Epithelial cell of esophagus (primary cell): ENCODE results near the gene MCF2L2.

Experiments
- DNase-seq: peaks from one replicate; pipeline ENCODE4 v3.0.0; 2010; ENCODE audit warnings: low read depth
- H3K4me3 ChIP-seq: 2 replicates; pipeline ENCODE4 v1.5.1; 2011; ENCODE audit warnings: mild to moderate bottlenecking, low read length, control low read depth
- TF ChIP-seq, protein P1 (sequence below): IDR thresholded peaks from 2 replicates; pipeline ENCODE4 v1.5.1; 2011; ENCODE audit warnings: low read depth, mild to moderate bottlenecking, low read length, control low read depth, inconsistent platforms; ENCODE audit not compliant: insufficient read depth; ENCODE audit errors: missing control alignments

The MCF2L2 gene

DNA sequence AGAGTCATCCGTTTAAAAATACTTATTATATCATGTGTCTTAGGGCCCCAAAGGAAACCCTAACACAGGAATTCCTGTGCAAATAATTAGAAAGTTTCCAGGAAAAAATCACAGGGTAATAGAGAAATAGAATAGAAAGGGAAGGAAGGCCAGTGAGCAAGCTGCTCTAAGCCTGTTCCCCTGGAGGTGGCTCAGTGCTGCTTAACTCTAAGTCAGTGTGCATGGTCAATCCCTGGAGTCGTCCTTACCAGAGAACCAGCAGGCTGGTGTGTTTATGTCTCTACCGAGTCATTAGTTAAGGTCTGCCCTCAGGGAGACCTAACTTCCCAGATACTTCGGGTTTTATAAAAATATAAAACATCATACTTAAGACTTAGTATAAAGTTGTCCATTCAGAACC lies 21.0 kb upstream of the MCF2L2 start:
- no peak overlapping the region for H3K4me3 ChIP-seq
- TF ChIP-seq, protein P1, sequence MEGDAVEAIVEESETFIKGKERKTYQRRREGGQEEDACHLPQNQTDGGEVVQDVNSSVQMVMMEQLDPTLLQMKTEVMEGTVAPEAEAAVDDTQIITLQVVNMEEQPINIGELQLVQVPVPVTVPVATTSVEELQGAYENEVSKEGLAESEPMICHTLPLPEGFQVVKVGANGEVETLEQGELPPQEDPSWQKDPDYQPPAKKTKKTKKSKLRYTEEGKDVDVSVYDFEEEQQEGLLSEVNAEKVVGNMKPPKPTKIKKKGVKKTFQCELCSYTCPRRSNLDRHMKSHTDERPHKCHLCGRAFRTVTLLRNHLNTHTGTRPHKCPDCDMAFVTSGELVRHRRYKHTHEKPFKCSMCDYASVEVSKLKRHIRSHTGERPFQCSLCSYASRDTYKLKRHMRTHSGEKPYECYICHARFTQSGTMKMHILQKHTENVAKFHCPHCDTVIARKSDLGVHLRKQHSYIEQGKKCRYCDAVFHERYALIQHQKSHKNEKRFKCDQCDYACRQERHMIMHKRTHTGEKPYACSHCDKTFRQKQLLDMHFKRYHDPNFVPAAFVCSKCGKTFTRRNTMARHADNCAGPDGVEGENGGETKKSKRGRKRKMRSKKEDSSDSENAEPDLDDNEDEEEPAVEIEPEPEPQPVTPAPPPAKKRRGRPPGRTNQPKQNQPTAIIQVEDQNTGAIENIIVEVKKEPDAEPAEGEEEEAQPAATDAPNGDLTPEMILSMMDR: no peak
- DNase-seq: no peak

GRCh38 chr3:183448369-183449128 lies 20.1 kb upstream of the MCF2L2 start:
- H3K4me3 ChIP-seq: no peak overlapping the region
- no peak for DNase-seq
- TF ChIP-seq, protein P1: no peak

DNA sequence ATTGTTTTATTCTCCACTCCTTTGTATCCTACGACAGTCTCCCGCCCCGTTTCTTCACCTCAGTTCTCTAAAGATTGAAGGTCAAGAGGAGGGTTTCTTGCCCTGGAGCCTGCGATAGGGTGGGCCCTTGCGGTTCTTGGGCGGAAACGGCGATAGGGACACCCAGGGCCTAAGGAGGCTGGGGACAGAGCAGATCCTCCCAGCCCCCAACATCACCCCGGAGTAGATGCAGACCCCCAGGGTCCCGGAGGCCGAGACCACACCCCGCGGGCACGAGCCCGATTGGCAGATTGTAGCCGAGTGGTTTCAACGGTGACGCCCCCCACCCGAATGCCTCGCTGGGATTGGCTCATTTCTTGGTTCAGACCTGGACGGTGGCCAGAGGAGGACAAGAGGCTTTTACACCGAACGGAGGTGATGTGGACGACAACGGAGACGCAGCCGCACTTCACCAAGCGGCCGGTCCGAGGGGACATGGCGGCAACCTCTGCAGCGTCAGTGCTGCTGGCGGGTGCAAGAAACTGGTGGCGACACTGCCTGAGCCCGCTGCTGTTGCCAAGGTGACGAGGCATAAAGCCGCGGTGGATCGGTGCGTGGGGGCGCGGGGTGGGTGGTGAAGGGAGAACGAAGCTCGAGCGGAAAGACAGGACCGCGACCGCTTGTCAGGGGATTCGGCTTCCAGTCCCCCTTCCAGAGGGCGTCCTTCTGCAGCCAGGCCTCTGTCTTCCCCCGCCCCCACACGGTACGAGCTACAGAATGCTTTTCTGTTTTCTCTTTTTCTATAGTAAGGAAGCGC lies 19.0 kb upstream of the MCF2L2 start:
- TF ChIP-seq, protein P1: no peak
- peak; percentile 78 for DNase-seq
- H3K4me3 ChIP-seq: peak overlapping the region; percentile 80

DNA sequence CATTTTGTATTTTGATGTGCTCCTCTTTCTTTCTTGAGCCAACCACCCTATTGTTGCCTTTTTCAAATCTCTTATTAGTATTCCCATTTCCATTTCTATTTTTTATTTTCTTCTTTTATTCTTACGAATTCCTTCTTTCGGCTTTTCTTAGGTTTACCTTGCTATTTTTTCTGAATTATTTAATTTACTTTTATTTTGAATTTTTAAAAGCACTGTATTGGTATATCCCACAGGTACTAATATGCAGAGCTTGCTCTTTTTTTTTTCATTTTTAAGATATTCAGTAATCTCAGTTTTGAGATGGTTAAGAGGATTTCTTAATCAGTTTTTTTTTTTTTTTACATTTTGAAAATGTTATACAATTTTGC lies 18.4 kb upstream of the MCF2L2 start:
- TF ChIP-seq, protein P1: no peak
- peak overlapping the region; percentile 80 for H3K4me3 ChIP-seq
- no peak for DNase-seq

- TF ChIP-seq, protein P1: no peak
- no peak for DNase-seq
- H3K4me3 ChIP-seq: no peak overlapping the region
These were observed 16.3 kb upstream of the MCF2L2 start for GRCh38 chr3:183444748-183445147.

GRCh38 chr3:183443395-183444385 lies 15.3 kb upstream of the MCF2L2 start:
- TF ChIP-seq, protein P1: no peak
- H3K4me3 ChIP-seq: no peak overlapping the region
- DNase-seq: no peak
